ENCODE results near the gene ELOVL5.
A peak's percentile ranks its signal among the peaks of the same experiment; 100 is the strongest.

ELOVL5 gene

GRCh38 chr6:53327017-53327395 is 21.7 kb downstream of the ELOVL5 start:
- no peak overlapping the region for H3K4me3 ChIP-seq
- no peaks in the 10 kb centered on the region for H3K27me3 ChIP-seq
- DNase-seq = no peak
- H3K36me3 ChIP-seq = no peaks in the 10 kb centered on the region
- intact Hi-C loops (cut with DNase I; ENCODE audit: low total_unique reads) = no loop called here
- H3K27ac ChIP-seq = peak overlapping the region; percentile 43 to 57
- H3K9me3 ChIP-seq = no peaks in the 10 kb centered on the region
- H3K4me1 ChIP-seq = peaks cover 0 to 50% (median 40%) of the 10 kb centered on the region in 4 donors
- no peak for TF ChIP-seq CTCF (IDR thresholded peaks at IDR 0.05)

- Histone ChIP-seq H3K4me3 (no peak overlapping the region), H3K27me3 (no peaks in the 10 kb centered on the region), H3K9me3 (no peaks in the 10 kb centered on the region), H3K4me1 (peaks cover 0 to 55% (median 41%) of the 10 kb centered on the region in 4 donors), H3K36me3 (no peaks in the 10 kb centered on the region), H3K27ac (peak overlapping the region; percentile 43 to 57)
- peak; percentile 20 to 77 for DNase-seq
- TF ChIP-seq CTCF (IDR thresholded peaks at IDR 0.05) = no peak
- intact Hi-C loops (cut with DNase I; ENCODE audit: low total_unique reads) = no loop called here
These were observed 22.3 kb downstream of the ELOVL5 start for GRCh38 chr6:53326372-53327016.

GRCh38 chr6:53325785-53326184 is 23.0 kb downstream of the ELOVL5 start:
- intact Hi-C loops (cut with DNase I; ENCODE audit: low total_unique reads) = no loop called here
- Histone ChIP-seq H3K36me3 (no peaks in the 10 kb centered on the region), H3K27me3 (no peaks in the 10 kb centered on the region), H3K27ac (peak overlapping the region; percentile 43 to 57), H3K4me3 (no peak overlapping the region), H3K4me1 (peaks cover 0 to 62% (median 44%) of the 10 kb centered on the region in 4 donors), H3K9me3 (no peaks in the 10 kb centered on the region)
- TF ChIP-seq CTCF (IDR thresholded peaks at IDR 0.05) = no peak
- no peak for DNase-seq

DNA sequence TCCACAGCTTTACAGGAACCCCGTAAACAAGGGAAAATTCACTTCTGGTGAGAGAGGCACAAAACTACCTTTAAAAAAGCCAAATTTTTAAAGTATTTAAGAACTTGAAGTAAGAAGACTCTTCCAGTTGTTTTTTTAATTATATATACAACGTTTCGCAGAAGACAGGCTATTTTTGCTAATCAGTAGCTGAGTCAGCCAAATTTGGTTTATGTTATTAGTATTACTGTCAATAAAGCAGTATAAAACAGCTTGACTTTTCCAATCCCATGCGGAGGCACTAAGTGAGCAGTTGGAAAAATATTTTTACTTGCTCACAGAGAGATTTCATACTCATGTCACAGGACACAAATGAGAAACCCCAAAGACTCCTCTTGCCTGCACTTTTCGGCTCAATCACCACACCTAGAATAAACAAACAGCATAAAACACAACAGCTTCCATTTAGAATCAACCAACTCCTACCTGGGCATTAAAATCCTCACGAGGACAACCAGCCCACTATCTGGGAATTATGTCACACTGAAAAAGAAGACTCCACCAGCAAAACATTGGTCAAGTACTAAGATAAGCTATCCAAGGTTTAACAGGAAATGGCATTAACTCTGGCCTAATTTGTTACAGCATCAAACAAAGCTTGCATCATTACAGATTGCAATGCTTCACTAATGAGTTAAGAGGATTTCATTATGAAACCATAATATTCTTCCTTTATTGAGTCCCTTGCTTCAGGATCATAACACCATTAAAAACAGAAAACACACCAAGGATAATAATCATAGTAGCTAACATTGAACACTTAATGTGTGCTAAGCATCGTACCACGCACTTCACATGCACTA is 26.3 kb downstream of the ELOVL5 start:
- H3K9me3 ChIP-seq = no peaks in the 10 kb centered on the region
- H3K4me1 ChIP-seq = peaks cover 0 to 48% (median 29%) of the 10 kb centered on the region in 4 donors
- peak overlapping the region; percentile 22 to 39 for H3K27ac ChIP-seq
- no peaks in the 10 kb centered on the region for H3K36me3 ChIP-seq
- H3K4me3 ChIP-seq = no peak overlapping the region
- H3K27me3 ChIP-seq = no peaks in the 10 kb centered on the region
- TF ChIP-seq CTCF (IDR thresholded peaks at IDR 0.05) = no peak
- no peak for DNase-seq
- intact Hi-C loops (cut with DNase I; ENCODE audit: low total_unique reads) = no loop called here

- DNase-seq = no peak
- no peak overlapping the region for H3K4me3 ChIP-seq
- H3K4me1 ChIP-seq = peaks cover 0 to 41% (median 22%) of the 10 kb centered on the region in 4 donors
- H3K9me3 ChIP-seq = no peaks in the 10 kb centered on the region
- H3K36me3 ChIP-seq = no peaks in the 10 kb centered on the region
- no peaks in the 10 kb centered on the region for H3K27me3 ChIP-seq
- intact Hi-C loops (cut with DNase I; ENCODE audit: low total_unique reads) = no loop called here
- H3K27ac ChIP-seq = peak overlapping the region; percentile 22 to 39
- no peak for TF ChIP-seq CTCF (IDR thresholded peaks at IDR 0.05)
These were observed 27.0 kb downstream of the ELOVL5 start for GRCh38 chr6:53321701-53322100.

All from tibial artery (tissue), 4 donors.